ENCODE results near the gene ICE1. TPM values are rescaled to one million over a fixed set of nuclear protein-coding genes. Genes with fewer than 3 reads are reported as not detected.

Gene ICE1
- polyA plus RNA-seq, 10 donors = 22.0 to 31.8 (median 26.6) TPM

DNA sequence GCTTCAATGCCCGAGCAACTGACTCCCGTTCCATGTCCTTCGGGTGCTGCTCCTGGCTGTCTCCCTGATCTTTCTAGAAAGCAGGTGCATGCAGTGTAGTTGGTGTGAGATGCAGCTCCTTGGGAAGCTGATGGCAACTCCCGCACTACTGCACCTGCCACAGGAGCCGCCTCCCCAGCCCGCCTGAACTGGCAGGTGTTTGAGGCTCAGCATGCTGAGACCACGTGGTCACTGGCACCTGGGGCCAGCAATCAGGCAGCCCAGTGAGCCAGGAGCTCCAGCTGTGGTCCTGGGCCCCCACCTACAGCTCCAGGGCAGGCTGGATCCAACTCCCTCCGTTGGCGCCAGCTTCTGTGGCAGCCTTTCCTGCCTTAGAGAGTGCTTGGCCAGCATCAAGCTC, 111.5 kb downstream of the ICE1 start:
- DNase-seq = no peak

DNA sequence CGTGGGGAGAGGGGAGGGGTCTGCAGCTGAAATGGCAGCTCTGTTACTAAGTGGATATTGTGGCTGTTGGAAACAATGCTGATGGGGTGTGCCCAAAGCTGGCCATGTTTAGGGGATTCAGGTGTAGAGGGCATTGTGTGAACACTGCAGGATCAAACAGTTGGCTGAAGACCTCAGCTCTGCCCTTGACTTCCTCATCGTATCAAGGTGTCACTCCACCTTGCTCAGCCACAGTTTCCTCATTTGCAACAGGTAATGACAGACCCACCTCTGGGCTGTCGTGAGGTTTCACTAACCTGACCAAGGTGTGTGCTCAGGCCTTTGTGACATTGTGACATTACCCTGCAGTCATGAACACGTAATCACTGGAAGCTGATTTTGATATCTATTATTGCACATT, 111.9 kb downstream of the ICE1 start:
- DNase-seq = no peak

DNA sequence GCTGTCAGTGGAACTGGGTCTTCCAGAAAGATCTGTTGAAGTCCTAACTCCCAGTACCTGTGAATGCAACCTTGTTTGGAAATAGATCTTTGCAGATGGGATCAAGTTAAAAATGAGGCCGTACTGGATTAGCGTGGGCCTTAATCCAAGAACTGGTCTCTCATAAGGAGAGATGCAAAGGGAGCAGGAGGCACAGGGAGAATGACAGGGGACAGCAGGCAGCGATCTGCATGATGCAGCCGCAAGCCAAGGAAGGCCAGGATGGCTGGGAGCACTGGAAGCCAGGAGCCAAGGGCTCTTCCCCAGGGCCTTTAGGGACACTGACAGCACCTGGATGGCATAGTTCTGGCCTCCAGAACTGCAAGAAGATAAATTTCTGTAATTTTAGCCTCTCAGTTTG, 114.4 kb downstream of the ICE1 start:
- no peak for DNase-seq

DNA sequence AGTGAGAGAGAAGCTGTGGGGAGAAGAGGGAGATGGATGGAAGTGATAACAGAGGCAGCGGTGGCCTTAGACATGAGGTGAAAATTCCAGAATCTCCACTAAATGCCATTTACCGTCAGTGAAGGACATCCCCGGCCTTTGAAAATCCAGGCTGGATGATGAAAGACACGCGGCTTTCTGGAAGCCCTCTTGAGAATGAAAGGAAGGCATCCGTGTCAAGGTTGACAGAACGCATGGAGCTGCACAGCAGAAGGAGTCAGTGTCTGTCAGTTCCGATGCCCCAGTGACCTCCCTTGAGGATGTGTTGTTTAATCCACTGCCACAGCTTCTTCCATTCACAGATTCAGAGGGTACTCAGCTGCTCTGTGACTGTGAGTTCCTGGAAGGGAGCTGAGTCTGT, 114.9 kb downstream of the ICE1 start:
- DNase-seq = no peak

DNA sequence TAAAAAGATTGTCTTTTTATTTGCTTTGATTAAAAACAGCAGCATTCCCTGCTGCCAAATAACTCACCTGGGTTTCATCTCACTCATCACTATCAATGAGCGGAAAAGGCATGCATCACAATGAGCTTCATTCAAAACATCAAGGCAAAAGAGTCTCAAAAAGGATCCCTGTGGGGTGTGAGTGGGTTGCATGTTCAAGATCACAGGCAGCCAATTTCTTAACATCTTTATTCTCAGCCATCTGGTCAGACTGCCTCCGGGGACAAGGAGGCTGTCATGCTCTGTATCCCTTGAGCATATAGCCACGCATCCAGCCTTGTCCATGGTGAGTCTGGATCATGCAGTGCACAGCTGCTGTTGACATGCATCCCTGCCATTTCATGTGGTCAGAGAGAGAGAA, 117.1 kb downstream of the ICE1 start:
- DNase-seq = no peak

Data from muscle of back (tissue), 11 donors.